ENCODE data around the gene FAM167B.

DNA sequence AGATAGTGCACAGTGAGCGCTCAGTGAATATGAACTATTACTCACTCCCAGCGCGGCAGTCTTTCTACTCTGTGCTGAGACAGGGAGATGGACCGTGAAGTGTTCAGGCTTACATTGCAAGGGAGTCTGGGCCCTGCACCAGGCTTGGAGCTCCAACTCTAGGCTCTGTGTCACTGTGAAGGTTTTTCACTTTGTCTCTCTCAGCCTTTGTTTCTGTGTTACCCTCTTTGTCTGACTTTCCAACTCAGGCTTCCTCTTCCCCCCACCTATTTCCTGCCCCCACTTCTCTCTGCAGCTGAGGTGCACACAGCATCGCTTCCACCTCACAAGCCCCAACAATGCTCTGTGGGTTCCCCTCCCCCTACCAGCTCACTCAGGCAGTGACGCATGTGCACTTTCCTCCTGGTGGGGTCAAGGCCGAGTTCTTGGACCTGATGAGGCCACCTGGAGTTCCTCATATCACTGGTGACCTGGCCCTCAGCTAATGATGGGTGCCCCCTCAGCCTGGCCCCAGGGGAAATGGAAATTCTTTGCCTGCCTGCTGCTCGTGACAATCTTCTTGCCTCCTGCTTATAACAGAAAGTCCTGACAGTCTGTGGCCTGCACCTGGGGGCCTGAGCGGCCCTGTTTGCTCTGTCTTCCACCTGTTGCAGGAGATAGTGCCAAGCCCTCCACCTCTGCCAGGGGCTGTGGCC lies 3.0 kb downstream of the FAM167B start:
- TF ChIP-seq, protein P1, sequence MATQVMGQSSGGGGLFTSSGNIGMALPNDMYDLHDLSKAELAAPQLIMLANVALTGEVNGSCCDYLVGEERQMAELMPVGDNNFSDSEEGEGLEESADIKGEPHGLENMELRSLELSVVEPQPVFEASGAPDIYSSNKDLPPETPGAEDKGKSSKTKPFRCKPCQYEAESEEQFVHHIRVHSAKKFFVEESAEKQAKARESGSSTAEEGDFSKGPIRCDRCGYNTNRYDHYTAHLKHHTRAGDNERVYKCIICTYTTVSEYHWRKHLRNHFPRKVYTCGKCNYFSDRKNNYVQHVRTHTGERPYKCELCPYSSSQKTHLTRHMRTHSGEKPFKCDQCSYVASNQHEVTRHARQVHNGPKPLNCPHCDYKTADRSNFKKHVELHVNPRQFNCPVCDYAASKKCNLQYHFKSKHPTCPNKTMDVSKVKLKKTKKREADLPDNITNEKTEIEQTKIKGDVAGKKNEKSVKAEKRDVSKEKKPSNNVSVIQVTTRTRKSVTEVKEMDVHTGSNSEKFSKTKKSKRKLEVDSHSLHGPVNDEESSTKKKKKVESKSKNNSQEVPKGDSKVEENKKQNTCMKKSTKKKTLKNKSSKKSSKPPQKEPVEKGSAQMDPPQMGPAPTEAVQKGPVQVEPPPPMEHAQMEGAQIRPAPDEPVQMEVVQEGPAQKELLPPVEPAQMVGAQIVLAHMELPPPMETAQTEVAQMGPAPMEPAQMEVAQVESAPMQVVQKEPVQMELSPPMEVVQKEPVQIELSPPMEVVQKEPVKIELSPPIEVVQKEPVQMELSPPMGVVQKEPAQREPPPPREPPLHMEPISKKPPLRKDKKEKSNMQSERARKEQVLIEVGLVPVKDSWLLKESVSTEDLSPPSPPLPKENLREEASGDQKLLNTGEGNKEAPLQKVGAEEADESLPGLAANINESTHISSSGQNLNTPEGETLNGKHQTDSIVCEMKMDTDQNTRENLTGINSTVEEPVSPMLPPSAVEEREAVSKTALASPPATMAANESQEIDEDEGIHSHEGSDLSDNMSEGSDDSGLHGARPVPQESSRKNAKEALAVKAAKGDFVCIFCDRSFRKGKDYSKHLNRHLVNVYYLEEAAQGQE (IDR thresholded peaks at IDR 0.05; ENCODE audit: low read depth, low read length) = no peak
- TF ChIP-seq, protein P2, sequence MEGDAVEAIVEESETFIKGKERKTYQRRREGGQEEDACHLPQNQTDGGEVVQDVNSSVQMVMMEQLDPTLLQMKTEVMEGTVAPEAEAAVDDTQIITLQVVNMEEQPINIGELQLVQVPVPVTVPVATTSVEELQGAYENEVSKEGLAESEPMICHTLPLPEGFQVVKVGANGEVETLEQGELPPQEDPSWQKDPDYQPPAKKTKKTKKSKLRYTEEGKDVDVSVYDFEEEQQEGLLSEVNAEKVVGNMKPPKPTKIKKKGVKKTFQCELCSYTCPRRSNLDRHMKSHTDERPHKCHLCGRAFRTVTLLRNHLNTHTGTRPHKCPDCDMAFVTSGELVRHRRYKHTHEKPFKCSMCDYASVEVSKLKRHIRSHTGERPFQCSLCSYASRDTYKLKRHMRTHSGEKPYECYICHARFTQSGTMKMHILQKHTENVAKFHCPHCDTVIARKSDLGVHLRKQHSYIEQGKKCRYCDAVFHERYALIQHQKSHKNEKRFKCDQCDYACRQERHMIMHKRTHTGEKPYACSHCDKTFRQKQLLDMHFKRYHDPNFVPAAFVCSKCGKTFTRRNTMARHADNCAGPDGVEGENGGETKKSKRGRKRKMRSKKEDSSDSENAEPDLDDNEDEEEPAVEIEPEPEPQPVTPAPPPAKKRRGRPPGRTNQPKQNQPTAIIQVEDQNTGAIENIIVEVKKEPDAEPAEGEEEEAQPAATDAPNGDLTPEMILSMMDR (IDR thresholded peaks at IDR 0.05) = no peak
- TF ChIP-seq NRF1 (IDR thresholded peaks at IDR 0.05; ENCODE audit: low read depth, low read length) = no peak
- no peak for TF ChIP-seq EP300 (IDR thresholded peaks at IDR 0.05; ENCODE audit: borderline replicate concordance in 1 of 2, low read depth in 1 of 2, low read length in 1 of 2)
